ENCODE results near the gene DEFB132.
A peak's percentile ranks its signal among the peaks of the same experiment; 100 is the strongest.
"Not testable (repeated sequence)": the region's sequence is repeated elsewhere in the genome, so short reads cannot be mapped to it uniquely, and the experiment has no call there.

Gene DEFB132, protein sequence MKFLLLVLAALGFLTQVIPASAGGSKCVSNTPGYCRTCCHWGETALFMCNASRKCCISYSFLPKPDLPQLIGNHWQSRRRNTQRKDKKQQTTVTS

DNA sequence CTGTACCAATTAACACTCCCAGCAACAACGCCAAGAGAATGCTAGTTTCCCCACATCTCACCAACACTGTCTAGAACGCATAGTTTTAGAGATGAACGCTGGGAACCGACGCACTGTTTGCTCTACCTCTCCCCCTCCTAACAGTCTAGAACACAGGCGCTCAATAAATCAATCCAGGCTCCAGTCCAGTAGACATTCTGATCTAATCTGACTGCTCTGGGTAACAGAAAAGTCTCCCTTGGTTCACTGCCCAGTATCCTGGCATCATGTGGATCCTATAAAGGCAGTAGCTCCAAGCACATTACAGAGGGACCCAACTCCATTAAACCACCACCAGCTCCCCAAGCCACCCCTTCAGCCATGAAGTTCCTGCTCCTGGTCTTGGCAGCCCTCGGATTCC lies at the start of gene DEFB132:
TSS of gene DEFB132 (plus strand) at position 306 of the 400 bp plus-strand sequence. CDS start at position 361, 55 bp downstream.
- no peak for DNase-seq (ENCODE audit: low spot score)

DNA sequence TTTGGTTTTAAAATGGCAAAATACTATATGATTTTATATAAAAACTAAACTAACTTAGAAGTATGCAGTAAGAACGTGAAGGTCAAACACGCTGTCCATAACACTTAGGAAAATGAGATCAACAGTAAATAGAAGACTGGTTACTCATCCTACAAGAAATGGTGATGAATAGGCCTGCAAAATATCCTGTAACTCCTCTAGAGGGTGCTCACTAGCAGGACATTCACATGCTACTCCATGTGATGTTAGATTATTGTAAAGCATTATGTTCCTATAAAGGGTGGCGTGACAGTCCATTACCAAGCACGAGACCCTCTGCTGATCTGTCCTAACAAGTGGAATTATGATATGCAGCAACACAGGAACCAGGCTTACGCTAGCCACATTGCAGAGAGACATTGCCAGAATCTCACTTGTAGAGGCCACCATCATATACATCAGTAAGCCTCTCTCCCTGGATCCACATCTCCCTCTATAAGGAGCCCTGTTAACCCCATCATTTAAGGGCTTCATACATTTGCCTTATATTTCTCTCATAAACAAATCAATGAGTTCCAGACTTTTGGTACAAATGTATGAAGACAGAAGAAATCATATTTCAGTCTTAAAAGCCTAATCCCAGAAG lies 48.5 kb upstream of the DEFB132 start:
- peak; percentile 46 for DNase-seq (ENCODE audit: low spot score)

DNA sequence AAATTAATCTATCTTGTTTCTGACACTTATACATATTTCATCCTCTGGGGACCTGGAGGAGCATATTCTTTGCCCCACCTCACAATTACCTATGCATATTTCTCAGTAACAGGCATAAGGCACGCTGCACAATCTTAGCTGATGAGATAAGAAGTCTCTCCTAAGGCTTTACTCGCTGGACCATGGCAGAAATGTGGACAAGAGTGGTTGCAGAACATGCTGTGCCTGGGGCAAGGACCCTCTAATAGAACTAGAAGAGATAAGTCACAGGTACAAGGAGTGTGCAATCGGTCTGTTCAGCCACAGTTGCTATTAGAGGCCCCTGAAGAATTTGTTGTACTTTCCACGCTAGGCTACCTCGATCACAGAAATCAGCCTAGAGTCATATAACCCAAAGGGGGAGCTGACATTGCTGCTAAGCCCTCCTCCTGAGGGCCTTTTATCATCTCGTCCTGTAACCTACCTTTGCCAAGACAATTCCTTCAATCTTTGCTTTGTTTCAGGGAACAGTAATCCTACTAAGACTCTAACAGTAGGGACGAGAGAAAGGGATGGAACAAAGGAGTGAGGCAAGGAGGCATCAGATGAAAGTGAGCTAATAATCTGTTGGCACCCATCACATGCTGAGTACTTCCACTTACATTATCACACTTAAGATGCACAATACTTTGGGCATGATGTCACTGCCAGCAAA lies 46.6 kb upstream of the DEFB132 start:
- no peak for DNase-seq (ENCODE audit: low spot score)

DNA sequence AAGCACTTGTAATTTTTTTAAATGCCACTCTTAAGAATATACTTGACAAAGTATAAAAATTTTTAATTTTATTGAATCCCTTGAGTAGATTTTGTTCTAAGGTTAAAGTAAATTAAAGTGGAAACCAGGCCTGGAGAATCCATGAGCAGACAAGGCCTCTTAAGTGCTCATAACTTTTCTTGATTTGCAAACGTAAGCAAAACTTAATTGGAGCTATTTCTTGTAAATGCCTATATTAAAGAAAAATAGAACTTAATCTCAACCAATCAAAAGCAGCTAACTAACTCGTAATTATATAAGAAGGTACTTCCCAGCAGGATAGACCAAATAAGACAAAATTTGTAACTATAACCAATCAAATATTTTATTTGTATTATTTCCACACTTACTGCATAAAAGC lies 43.1 kb upstream of the DEFB132 start:
- no peak for DNase-seq (ENCODE audit: low spot score)

DNA sequence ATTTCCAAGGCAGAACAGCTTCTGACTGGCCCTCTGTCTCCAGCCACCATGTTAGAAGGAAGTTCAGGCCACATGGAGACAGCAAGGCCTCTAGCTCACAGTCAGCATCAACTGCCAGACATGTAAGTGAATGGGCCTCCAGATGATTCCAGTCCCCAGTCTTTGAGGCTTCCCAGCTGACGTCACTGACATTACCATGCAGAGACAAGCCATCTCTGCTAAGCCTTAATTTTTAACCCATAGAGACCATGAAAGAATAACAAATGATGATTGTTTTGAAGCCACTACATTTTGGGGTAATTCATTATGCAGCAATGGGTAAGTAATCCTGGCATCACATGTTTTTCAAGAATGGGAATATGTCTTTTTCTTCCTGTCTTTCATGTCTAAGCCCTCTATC lies 41.7 kb upstream of the DEFB132 start:
- no peak for DNase-seq (ENCODE audit: low spot score)

DNA sequence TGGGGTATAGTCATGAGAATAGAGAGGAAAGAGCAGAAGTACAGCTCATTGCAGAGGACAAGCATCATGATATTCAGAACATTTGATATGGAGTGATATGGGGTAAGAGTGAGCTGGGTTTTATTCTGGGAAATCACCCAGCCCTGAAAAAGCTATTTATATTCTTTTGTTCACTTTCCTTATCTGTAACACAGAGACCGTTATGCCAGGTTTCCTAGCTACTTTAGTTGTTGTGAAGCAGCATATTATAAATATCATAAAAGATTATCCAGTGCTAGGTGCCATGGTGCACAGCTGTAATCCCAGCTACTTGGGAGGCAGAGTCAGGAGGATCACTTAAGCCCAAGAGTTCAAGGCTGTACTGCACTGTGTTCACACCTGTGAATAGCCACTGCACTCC lies 40.3 kb upstream of the DEFB132 start:
- DNase-seq (ENCODE audit: low spot score), result no peak

DNA sequence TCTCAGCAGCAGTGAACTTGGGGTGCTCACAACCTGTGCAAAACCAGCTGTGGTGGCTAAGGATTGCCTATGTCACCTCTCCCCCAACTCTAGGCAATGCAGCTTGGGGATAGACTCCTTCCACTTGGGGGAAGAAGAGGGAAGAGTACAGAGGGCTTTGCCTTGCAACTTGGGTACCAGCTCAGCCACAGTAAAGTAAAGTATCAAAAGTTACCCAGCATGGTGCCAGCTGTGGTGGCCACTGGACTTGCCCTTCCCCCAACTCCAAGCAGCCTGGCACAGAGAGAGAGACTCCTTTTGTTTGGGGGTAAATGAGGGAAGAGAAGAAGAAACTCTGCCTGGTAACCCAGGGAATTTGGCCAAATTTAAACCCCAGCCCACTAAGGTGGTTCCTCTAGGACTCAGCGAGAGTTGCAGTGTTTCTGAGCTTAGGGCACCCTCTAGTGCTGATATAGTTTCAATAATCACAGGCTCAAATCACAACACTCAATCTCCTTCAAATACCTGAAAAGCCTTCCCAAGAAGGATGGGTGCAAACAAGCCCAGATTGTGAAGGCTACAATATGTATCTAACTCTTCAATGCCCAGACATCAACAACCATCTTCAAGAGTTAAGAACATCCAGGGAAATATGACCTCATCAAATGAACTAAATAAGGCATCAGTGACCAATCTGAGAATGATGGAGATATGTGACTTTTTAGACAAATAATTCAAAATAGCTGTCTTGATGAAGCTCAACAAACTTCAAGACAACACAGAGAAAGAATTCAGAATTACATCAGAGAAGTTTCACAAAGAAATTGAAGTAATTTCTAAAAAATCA lies 38.0 kb upstream of the DEFB132 start:
- peak; percentile 47 for DNase-seq (ENCODE audit: low spot score)

DNA sequence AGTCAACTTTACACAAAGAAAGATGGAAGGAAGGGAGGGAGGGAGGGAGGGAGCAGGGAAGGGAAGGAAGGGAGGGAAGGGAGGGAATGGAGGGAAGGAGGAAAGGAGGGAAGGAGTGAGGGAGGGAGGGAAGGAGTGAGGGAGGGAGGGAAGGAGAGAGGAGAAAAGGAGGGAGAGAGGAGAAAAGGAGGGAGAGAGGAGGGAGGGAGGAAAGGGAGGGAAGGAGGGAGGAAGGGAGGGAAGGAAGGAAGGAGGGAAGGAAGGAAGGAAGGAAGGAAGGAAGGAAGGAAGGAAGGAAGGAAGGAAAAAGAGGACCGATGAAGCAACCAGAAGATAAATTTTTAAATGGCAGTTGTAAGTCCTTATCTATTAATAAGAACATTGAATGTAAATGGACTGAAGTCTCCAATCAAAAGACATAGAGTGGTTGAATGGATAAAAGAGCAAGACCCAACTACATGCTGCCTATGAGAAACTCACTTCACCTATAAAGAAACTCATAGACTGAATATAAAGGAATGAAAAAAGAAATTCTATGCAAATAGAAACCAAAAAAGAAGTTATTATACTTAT lies 36.2 kb upstream of the DEFB132 start:
- no peak for DNase-seq (ENCODE audit: low spot score)

DNA sequence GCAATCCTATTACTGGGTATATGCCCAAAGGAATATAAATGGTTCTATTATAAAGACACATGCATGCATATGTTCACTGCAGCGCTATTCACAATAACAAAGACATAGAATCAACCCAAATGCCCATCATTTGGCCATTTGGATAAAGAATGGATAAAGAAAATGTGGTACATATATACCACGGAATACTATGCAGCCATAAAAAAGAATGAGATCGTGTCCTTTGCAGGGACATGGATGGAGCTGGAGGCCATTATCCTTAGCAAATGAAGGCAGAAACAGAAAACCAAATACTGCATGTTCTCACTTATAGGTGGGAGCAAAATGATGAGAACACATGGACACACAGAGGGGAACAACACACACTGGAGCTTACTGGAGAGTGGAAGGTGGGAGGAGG lies 31.6 kb upstream of the DEFB132 start:
- not testable (repeated sequence) for DNase-seq (ENCODE audit: low spot score)

DNA sequence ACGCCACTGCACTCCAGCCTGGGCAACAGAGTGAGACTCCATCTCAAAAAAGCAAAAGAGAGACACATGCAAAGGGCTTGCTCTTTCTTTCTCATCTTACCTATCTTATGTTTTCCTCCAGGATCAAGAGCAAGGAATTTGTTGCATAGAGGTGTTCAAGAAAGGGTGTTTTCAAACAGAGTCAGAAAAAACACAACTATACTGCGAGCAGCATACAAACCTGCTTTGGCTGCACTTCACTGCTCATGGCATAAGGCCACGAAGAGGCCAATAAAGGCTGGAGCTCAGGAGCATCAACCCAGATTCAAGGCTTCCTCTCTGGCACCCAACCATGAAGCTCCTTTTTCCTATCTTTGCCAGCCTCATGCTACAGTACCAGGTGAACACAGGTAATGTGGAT lies 30.6 kb upstream of the DEFB132 start, which contains the start of gene DEFB129:
TSS of gene DEFB129 (plus strand) at position 301 of the 400 bp plus-strand sequence. CDS start at position 332, 31 bp downstream.
- DNase-seq (ENCODE audit: low spot score), result no peak

DNA sequence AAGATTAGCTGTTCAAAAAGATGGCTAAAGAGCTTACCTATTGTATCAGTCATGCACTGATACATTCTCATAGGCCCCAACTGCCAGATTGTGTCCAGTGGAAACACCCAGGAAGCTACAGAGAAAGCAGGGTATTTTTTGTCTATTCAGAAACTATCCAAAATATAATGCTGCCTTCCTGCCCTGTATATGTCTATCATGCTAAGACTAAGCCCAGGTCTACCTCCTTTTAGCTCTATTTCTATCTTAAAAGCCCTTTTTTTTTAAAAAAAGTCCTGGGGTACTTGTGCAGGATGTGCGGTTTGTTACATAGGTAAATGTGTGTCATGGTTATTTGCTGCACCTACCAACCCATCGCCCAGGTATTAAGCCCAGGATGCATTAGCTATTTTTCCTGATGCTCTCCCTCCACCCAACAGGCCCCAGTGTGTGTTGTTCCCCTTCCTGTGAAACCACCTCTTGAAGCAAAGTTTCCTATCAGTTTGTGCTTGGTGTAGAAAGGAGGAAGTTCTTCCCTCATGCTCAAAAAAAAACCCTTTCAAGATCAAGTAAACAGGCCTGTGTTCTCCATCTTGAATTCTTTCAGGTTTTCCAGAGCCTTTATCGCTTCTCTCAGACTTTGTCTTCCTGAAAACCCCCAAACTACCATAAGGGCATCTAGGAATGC lies 30.0 kb upstream of the DEFB132 start:
- no peak for DNase-seq (ENCODE audit: low spot score)

DNA sequence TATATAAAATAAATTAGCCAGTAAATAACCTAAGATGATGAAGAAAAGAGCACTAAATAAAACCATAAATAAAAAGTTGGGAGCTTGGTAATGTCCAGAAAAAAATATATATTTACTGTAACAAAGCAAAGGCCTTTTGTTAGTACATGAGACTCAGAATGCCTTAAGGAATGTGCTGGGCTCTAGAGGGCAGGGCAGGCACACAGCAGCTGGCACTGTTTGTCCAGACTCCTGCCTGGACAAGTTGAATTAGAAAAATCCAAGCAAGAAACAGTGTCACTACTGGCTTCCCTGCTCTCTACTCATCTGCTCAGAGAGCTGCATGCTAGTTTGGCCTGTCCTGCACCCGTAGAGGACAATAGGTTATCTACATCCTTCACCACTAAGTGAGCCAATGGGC lies 21.6 kb upstream of the DEFB132 start:
- peak; percentile 19 for DNase-seq (ENCODE audit: low spot score)

DNA sequence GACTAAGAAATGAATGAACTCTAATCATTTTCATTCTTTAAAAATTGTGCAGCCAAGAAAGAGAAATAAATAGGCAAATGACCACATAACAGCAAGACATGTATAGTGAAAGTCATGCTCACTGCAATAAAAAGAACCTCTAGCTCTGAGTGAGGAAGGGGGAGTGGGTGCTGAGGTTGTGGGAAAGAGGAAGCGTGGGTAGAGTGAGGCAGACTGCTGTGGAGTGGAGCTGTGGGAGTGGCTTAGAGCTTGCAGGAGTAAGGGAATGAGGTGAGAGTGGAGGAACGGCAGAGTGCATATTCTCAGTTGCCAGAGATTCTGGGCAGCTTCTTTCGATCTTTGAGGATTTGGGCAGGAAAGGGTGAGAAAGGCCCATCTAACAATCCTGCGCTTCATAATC lies 20.0 kb upstream of the DEFB132 start:
- no peak for DNase-seq (ENCODE audit: low spot score)

DNA sequence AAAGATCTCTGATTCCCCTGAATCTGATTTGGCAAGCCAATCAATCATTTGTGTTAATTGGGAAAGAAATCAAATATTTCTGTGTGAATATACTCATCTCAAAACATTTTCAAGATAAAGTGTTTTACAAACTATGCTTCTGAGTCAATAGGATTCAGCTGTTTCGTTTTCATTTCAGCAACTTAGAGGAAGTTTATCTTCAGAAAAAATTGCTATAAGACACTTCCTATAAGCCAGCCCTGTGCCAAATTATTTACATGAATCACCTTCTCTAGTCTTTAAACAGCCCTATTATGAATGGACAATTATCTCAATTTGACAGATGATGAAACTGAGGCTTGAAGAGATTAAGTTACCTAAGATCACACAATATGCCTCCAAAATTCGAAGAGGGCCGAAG lies 19.6 kb upstream of the DEFB132 start:
- no peak for DNase-seq (ENCODE audit: low spot score)

DNA sequence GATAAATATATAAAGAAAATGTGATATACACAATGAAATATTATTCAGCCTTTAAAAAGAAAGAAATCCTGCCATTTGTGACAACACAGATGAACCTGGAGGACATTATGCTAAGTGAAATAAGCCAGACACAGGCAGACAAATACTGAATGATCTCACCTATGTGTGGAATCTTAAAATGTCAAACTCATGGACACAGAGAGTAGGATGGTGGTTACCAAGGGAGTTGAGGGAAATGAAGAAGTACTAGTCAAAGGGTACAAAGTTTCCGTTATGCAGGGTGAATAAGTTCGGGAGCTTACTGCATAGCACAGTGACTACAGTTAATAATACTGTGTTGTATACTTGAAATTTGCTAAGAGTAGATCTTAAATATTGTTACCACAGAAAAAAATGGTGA lies 14.6 kb upstream of the DEFB132 start:
- DNase-seq (ENCODE audit: low spot score), result no peak

DNA sequence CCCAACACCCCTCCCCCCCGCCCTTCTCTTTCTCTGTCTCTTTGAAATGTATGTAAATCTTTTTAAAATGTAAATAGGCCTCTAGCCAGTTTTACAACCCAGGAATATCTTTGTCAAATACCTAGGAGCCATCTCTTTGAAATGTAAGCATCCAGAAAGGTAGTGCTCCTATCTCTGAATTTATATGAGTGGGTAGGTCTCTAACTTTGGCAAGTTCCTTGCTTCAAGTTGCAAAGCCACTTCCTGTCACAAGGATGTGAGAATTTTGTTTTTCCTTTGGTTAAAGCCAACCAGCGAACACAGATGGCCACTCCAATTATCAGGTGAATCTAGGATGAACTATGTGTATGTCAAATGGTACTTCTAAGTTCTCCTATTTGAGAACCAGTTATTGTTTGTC lies 6.2 kb upstream of the DEFB132 start:
- no peak for DNase-seq (ENCODE audit: low spot score)

DNA sequence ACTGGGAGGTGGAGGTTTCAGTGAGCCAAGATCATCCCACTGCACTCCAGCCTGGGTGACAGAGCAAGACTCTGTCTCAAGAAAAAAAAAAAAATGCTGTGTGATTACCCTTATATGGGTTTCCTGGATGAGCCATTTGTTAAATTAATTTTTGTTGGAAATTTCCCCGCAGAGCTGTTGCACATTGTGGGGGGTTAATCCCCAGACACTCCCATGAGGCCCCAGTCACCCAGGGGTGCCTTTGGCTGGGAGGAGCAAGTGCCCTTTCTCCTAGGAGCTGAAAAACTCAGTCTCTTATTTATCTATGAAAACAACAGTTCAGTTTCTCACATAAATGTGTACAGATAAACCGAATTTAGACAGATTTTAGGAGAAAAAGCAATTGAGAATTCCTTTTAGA lies 4.7 kb upstream of the DEFB132 start:
- no peak for DNase-seq (ENCODE audit: low spot score)

DNA sequence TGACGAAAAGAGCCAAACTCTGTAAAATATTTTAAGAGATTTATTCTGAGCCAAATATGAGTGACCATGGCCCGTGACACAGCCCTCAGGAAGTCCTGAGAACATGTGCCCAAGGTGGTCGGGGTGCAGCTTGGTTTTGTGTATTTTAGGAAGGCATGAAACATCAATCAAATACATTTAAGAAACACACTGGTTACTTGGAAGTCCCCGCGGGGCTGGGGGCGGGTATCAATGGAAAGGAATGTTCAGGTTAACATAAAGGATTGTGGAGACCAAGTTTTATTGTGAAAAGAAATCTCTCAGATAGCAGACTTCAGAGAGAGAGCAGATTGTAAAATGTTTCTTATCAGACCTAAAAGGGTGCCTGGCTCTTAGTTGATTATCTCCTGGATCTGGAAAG lies 4.1 kb upstream of the DEFB132 start:
- not testable (repeated sequence) for DNase-seq (ENCODE audit: low spot score)

DNA sequence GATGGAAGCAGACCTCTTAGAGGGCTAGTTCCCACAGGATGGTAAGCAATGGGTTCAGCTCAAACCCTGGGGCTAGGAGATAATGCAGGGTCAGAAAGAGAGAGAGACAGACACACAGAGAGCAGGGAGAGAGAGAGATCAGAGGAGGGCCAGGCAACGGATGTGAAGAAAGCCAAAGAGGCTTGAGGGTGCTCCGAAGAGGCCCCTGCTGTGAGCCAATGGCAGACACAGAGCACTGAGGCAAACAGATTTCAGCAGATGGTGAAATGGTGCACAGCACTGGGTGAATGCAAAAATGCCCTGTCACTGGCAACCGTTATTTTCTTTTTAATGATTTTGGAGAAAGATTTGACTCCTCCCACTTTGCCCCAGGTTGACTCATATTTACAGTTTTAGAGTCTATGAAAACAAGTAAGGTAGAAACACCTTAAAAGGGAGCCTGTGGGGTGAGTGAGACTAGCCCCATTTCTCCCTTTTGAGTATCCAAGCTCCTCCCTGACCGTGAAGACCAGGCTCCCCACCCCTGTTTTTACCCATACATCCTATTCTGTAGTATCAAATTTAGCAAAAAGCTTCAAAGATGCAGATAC lies 840 bp downstream of the DEFB132 start:
- no peak for DNase-seq (ENCODE audit: low spot score)

DNA sequence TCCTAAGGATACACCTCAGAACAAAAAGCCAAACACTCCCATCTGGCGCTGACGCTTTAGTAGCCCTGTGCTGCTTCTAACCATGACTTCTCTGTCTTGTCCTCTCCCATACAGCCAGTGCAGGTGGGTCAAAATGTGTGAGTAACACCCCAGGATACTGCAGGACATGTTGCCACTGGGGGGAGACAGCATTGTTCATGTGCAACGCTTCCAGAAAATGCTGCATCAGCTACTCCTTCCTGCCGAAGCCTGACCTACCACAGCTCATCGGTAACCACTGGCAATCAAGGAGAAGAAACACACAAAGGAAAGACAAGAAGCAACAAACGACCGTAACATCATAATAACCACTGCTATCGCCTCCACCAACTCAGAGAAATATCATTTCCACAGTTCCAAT lies 1.4 kb downstream of the DEFB132 start:
- peak; percentile 42 for DNase-seq (ENCODE audit: low spot score)

DNA sequence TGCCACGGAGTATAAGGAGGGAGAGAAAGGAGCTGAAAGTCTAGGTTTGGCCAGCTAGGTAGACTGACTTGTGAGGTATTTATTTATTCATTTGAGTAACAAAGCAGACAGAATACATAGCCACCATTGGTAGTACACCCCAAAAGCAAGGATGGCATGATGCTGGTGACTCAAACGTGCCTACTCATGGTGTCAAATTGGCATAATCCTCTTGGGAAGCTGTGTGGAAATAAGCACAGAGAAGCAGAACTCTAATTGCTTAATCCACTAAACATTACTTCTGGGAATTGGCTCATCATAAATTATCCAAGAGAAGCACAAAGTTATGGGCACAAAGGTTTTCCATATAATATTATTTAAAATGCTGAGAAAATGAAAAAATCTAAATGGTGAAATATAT lies 2.5 kb downstream of the DEFB132 start:
- no peak for DNase-seq (ENCODE audit: low spot score)
